HepG2 (cell line): ENCODE data around the gene PRR19. TPM values are rescaled to one million over a fixed set of nuclear protein-coding genes. Genes with fewer than 3 reads are reported as not detected.
A peak's percentile ranks its signal among the peaks of the same experiment; 100 is the strongest.

ENCODE experiments used
- CEBPB ChIP-seq: IDR thresholded peaks from 2 replicates; pipeline ENCODE4 v1.6.1; 2011; ENCODE audit warnings: low read depth, low read length, improper control_type of control experiment, borderline replicate concordance
- FOXJ3 ChIP-seq: sonication (generic); formaldehyde crosslinking; IDR thresholded peaks from 2 replicates; pipeline ENCODE4 v1.4.0; 2020; ENCODE audit warnings: missing genetic modification reagents, mild to moderate bottlenecking, borderline replicate concordance
- GPBP1L1 ChIP-seq: sonication (generic); formaldehyde crosslinking; IDR thresholded peaks from 2 replicates; pipeline ENCODE4 v1.5.0; 2020; ENCODE audit warnings: mild to moderate bottlenecking, missing genetic modification reagents
- HDAC6 ChIP-seq: fragments of 200-600 bp; sonication (generic); IDR thresholded peaks from 2 replicates; pipeline ENCODE4 v1.7.0; 2017; ENCODE audit warnings: mild to moderate bottlenecking, antibody characterized with exemption, low read length, low read depth
- HNRNPL ChIP-seq: fragments of 200-400 bp; formaldehyde crosslinking; IDR thresholded peaks from 2 replicates; pipeline ENCODE4 v1.6.1; 2017; ENCODE audit warnings: mild to moderate bottlenecking, low read depth, low read length
- LBX2 ChIP-seq: sonication (generic); formaldehyde crosslinking; IDR thresholded peaks from 2 replicates; pipeline ENCODE4 v1.5.0; 2020; ENCODE audit warnings: missing genetic modification reagents, mild to moderate bottlenecking, borderline replicate concordance
- MAFF ChIP-seq: IDR thresholded peaks from 2 replicates; pipeline ENCODE4 v1.6.1; 2011; ENCODE audit warnings: low read depth, low read length, improper control_type of control experiment
- MTA1 ChIP-seq: sonication (generic); formaldehyde crosslinking; IDR thresholded peaks from 2 replicates; pipeline ENCODE4 v1.4.0; 2020; ENCODE audit warnings: missing genetic modification reagents, mild to moderate bottlenecking, borderline replicate concordance
- MXD1 ChIP-seq: sonication (generic); formaldehyde crosslinking; IDR thresholded peaks from 2 replicates; pipeline ENCODE4 v1.4.0; 2020; ENCODE audit warnings: mild to moderate bottlenecking, missing genetic modification reagents
- NKX3-1 ChIP-seq: sonication (generic); formaldehyde crosslinking; IDR thresholded peaks from 2 replicates; pipeline ENCODE4 v1.5.0; 2020; ENCODE audit warnings: missing genetic modification reagents
- PBX3 ChIP-seq: sonication (generic); formaldehyde crosslinking; IDR thresholded peaks from 2 replicates; pipeline ENCODE4 v1.8.1; 2023; ENCODE audit warnings: missing genetic modification reagents, inconsistent platforms, borderline replicate concordance
- SAP130 ChIP-seq: IDR thresholded peaks from 2 replicates; pipeline ENCODE4 v1.6.1; 2016; ENCODE audit warnings: low read depth
- SRF ChIP-seq: IDR thresholded peaks from 2 replicates; pipeline ENCODE4 v1.6.1; 2011; ENCODE audit warnings: mild to moderate bottlenecking, low read depth, low read length, moderate library complexity
- THYN1 ChIP-seq: sonication (generic); formaldehyde crosslinking; IDR thresholded peaks from 2 replicates; pipeline ENCODE4 v1.8.1; 2023; ENCODE audit warnings: low read depth, mild to moderate bottlenecking, moderate library complexity, missing genetic modification reagents, borderline replicate concordance
- ZBTB46 ChIP-seq: sonication (generic); formaldehyde crosslinking; IDR thresholded peaks from 2 replicates; pipeline ENCODE4 v1.4.0; 2020; ENCODE audit warnings: mild to moderate bottlenecking, missing genetic modification reagents, borderline replicate concordance
- ZFP36L2 ChIP-seq: sonication (generic); formaldehyde crosslinking; IDR thresholded peaks from 2 replicates; pipeline ENCODE4 v1.4.0; 2020; ENCODE audit warnings: missing genetic modification reagents
- ZNF232 ChIP-seq: sonication (generic); formaldehyde crosslinking; IDR thresholded peaks from 2 replicates; pipeline ENCODE4 v1.4.0; 2020; ENCODE audit warnings: missing genetic modification reagents, borderline replicate concordance
- ZNF569 ChIP-seq: sonication (generic); formaldehyde crosslinking; IDR thresholded peaks from 2 replicates; pipeline ENCODE4 v1.5.0; 2020; ENCODE audit warnings: mild to moderate bottlenecking, missing genetic modification reagents, moderate library complexity, borderline replicate concordance
- ZNF773 ChIP-seq: sonication (generic); formaldehyde crosslinking; IDR thresholded peaks from 2 replicates; pipeline ENCODE4 v1.4.0; 2020; ENCODE audit warnings: missing genetic modification reagents, borderline replicate concordance
- ZNF776 ChIP-seq: sonication (generic); formaldehyde crosslinking; IDR thresholded peaks from 2 replicates; pipeline ENCODE4 v1.4.0; 2020; ENCODE audit warnings: mild to moderate bottlenecking, missing genetic modification reagents
- ZSCAN25 ChIP-seq: sonication (generic); formaldehyde crosslinking; IDR thresholded peaks from 2 replicates; pipeline ENCODE4 v1.8.0; 2022; ENCODE audit warnings: mild to moderate bottlenecking, missing genetic modification reagents
- polyA plus RNA-seq, 8 experiments: library from polyadenylated mRNA; depleted of rRNA in 3 of 8; stranded (reverse) in 7 of 8; unstranded in 1 of 8; fragments of >200 nt; fragmentation: Illumina TruSeq in 4 of 8; extraction: Trizol in 4 of 8; gene quantifications; 2 replicates each; pipeline versions ENCODE4 v1.2.1 to v1.2.3, GENCODE V29; 2011 to 2016; ENCODE audit warnings: low read depth in 4 of 8, missing spikeins in 1 of 8, mixed read lengths in 1 of 8; ENCODE audit not compliant: insufficient read depth in 1 of 8
- total RNA-seq, 5 experiments: library from RNA; depleted of rRNA; stranded (reverse); fragments of >200 nt; fragmentation: Illumina TruSeq; extraction: Trizol; gene quantifications; 2 replicates each; pipeline ENCODE4 v1.2.3, GENCODE V29; 2016; ENCODE audit warnings: low read depth in 1 of 5

Gene PRR19
- total and polyA plus RNA-seq, 2 of the 13 experiments (the other 11 are each of a cell fraction or from before 2014, with no cell fraction given): 0.21 to 0.33 TPM

GRCh38 chr19:42281146-42281826 lies 20.6 kb upstream of the PRR19 start (continued):
- no peak for TF ChIP-seq MTA1 (CRISPR knock-in tag)
- TF ChIP-seq MAFF: no peak
- no peak for TF ChIP-seq GPBP1L1 (CRISPR knock-in tag)
- TF ChIP-seq HNRNPL: peak; percentile 98
- TF ChIP-seq ZNF773 (CRISPR knock-in tag): no peak
- TF ChIP-seq ZFP36L2 (CRISPR knock-in tag): no peak
- TF ChIP-seq HDAC6: no peak
- TF ChIP-seq ZNF232 (CRISPR knock-in tag): no peak
- TF ChIP-seq ZSCAN25 (CRISPR knock-in tag): no peak; the same call in 1 of the 2 replicates
- TF ChIP-seq SAP130 (CRISPR knock-in tag): no peak
- TF ChIP-seq SRF: no peak
- no peak for TF ChIP-seq PBX3 (CRISPR knock-in tag)
- no peak for TF ChIP-seq ZBTB46
- TF ChIP-seq LBX2 (CRISPR knock-in tag): 0 out of 2 replicates have a peak, but pooled peaks have one; percentile 36
- no peak for TF ChIP-seq THYN1 (CRISPR knock-in tag)
- no peak for TF ChIP-seq FOXJ3
- no peak for TF ChIP-seq ZNF569 (CRISPR knock-in tag)
- TF ChIP-seq MXD1 (CRISPR knock-in tag): no peak
- no peak for TF ChIP-seq ZNF776
- no peak for TF ChIP-seq CEBPB
- no peak for TF ChIP-seq NKX3-1 (CRISPR knock-in tag)
